LNCAP (cell line): Measurements from ENCODE around the gene SEMA6A.

Source experiments
- CTCF ChIP-seq: fragments of 450-650 bp; IDR thresholded peaks from 2 replicates; pipeline ENCODE4 v1.5.1; 2017; ENCODE audit warnings: mild to moderate bottlenecking

The SEMA6A gene

GRCh38 chr5:116492776-116493175 lies 81.8 kb downstream of the SEMA6A start:
- TF ChIP-seq CTCF: no peak

- TF ChIP-seq CTCF: no peak
These were observed 82.5 kb downstream of the SEMA6A start for GRCh38 chr5:116492016-116492623.

- TF ChIP-seq CTCF: no peak
These were observed 86.1 kb downstream of the SEMA6A start for GRCh38 chr5:116488356-116489041.

GRCh38 chr5:116487045-116487444 lies 87.6 kb downstream of the SEMA6A start:
- no peak for TF ChIP-seq CTCF

GRCh38 chr5:116486588-116486987 lies 88.0 kb downstream of the SEMA6A start:
- TF ChIP-seq CTCF: no peak

GRCh38 chr5:116484645-116485044 lies 90.0 kb downstream of the SEMA6A start:
- no peak for TF ChIP-seq CTCF

- TF ChIP-seq CTCF: no peak
These were observed 92.2 kb downstream of the SEMA6A start for GRCh38 chr5:116482394-116482793.
